Activated CD8-positive, alpha-beta memory T cell treated with anti-CD3 and anti-CD28 coated beads for 48 hours (primary cell): ENCODE data around the gene RNF141.

Experiments
- DNase-seq, 3 experiments: peaks; one replicate each; pipeline ENCODE4 v3.0.0-alpha.2; 2020; ENCODE audit warnings: low read depth in 2 of 3, low spot score in 2 of 3

Gene RNF141

GRCh38 chr11:10526974-10527918 lies 13.7 kb downstream of the RNF141 start:
- no peak for DNase-seq

- DNase-seq: no peak
Measured at GRCh38 chr11:10524471-10524870, 16.5 kb downstream of the RNF141 start.

- no peak for DNase-seq
Measured at GRCh38 chr11:10522921-10523320, 18.1 kb downstream of the RNF141 start.

GRCh38 chr11:10522276-10522675 lies 18.7 kb downstream of the RNF141 start:
- no peak for DNase-seq

- no peak for DNase-seq
Measured at GRCh38 chr11:10520562-10520961, 20.4 kb downstream of the RNF141 start.

- DNase-seq: no peak
Measured at GRCh38 chr11:10519630-10520029, 21.4 kb downstream of the RNF141 start.

- DNase-seq: no peak
Measured at GRCh38 chr11:10518891-10519290, 22.1 kb downstream of the RNF141 start.

GRCh38 chr11:10518123-10518522 lies 22.9 kb downstream of the RNF141 start:
- DNase-seq: no peak

- DNase-seq: no peak
Measured at GRCh38 chr11:10515418-10515817, 25.6 kb downstream of the RNF141 start.

- DNase-seq: no peak
Measured at GRCh38 chr11:10514709-10515108, 26.3 kb downstream of the RNF141 start.

- no peak for DNase-seq
Measured at GRCh38 chr11:10514202-10514601, 26.8 kb downstream of the RNF141 start.

GRCh38 chr11:10511181-10511621 lies 29.8 kb downstream of the RNF141 start:
- no peak for DNase-seq

GRCh38 chr11:10506008-10506370 lies 35.0 kb downstream of the RNF141 start:
- DNase-seq: no peak

- DNase-seq: no peak
Measured at GRCh38 chr11:10505278-10506007, 35.5 kb downstream of the RNF141 start.

- DNase-seq: no peak
Measured at GRCh38 chr11:10504490-10504889, 36.5 kb downstream of the RNF141 start.

GRCh38 chr11:10503777-10504480 lies 37.1 kb downstream of the RNF141 start:
- no peak for DNase-seq

GRCh38 chr11:10503221-10503620 lies 37.8 kb downstream of the RNF141 start:
- DNase-seq: no peak

GRCh38 chr11:10502770-10503169 lies 38.2 kb downstream of the RNF141 start:
- no peak for DNase-seq

GRCh38 chr11:10502065-10502680 lies 38.8 kb downstream of the RNF141 start:
- no peak for DNase-seq

GRCh38 chr11:10500757-10501684 lies 40.0 kb downstream of the RNF141 start:
- DNase-seq: no peak
